Activated CD4-positive, alpha-beta T cell treated with anti-CD3 and anti-CD28 coated beads, Interleukin-2, amount 10 ng/mL, durations not matched to agents 7 days and 5 days (primary cell): ENCODE measurements around the gene BACE1. TPM values are rescaled to one million over a fixed set of nuclear protein-coding genes. Genes with fewer than 3 reads are reported as not detected.

Source experiments
- CTCF ChIA-PET: fragments of 350-600 bp; sonication (Branson Sonifier 250); formaldehyde crosslinking; loops from one replicate; lab custom pipeline; 2021; ENCODE audit warnings: antibody characterized with exemption; lab: Charles Lee
- POLR2A ChIA-PET: fragments of 350-600 bp; sonication (Branson Sonifier 250); formaldehyde crosslinking; loops from one replicate; lab custom pipeline; 2021; ENCODE audit warnings: antibody characterized with exemption; lab: Charles Lee
- DNase-seq: peaks from one replicate; pipeline ENCODE4 v3.0.0-alpha.2; 2020
- H3K27ac Mint-ChIP-seq: one replicate; pipeline ENCODE4 v1.8.0; 2021; ENCODE audit warnings: mild to moderate bottlenecking, moderate library complexity, mixed read lengths
- H3K27me3 Mint-ChIP-seq: one replicate; pipeline ENCODE4 v1.8.0; 2021; ENCODE audit warnings: mixed read lengths
- H3K36me3 Mint-ChIP-seq: one replicate; pipeline ENCODE4 v1.8.0; 2021; ENCODE audit warnings: low read depth, mixed read lengths
- H3K4me1 Mint-ChIP-seq: one replicate; pipeline ENCODE4 v1.8.0; 2021; ENCODE audit warnings: mixed read lengths
- H3K4me3 Mint-ChIP-seq: one replicate; pipeline ENCODE4 v1.8.0; 2021; ENCODE audit warnings: mild to moderate bottlenecking, moderate library complexity, mixed read lengths
- H3K9me3 Mint-ChIP-seq: one replicate; pipeline ENCODE4 v1.8.0; 2021; ENCODE audit warnings: mixed read lengths
- total RNA-seq, 2 experiments: library from RNA; stranded (reverse); gene quantifications; one replicate each; pipeline ENCODE4 v1.2.3, GENCODE V29; 2021

BACE1 gene
- total RNA-seq, 2 experiments from 2014 or later = 0.25 to 0.48 TPM

- no peak overlapping the region for H3K27ac Mint-ChIP-seq
- H3K27me3 Mint-ChIP-seq = peaks cover 1% of the 10 kb centered on the region
- no peak for DNase-seq
- H3K4me3 Mint-ChIP-seq = no peak overlapping the region
- no peaks in the 10 kb centered on the region for H3K4me1 Mint-ChIP-seq
- ChIA-PET POLR2A (no interaction called here), CTCF (interaction anchor here (0.6 to 0.7 kb wide), 3 partner anchors 9 to 232 kb away, joined by 3 to 4 read pairs (median 3); no protein-coding TSS in a partner anchor)
- no peaks in the 10 kb centered on the region for H3K36me3 Mint-ChIP-seq
- no peaks in the 10 kb centered on the region for H3K9me3 Mint-ChIP-seq
These were observed 13.0 kb downstream of the BACE1 start for GRCh38 chr11:117303101-117303500.

GRCh38 chr11:117302228-117302627 lies 13.8 kb downstream of the BACE1 start:
- Mint-ChIP-seq H3K27ac (no peak overlapping the region), H3K4me1 (no peaks in the 10 kb centered on the region), H3K4me3 (no peak overlapping the region), H3K9me3 (no peaks in the 10 kb centered on the region), H3K36me3 (no peaks in the 10 kb centered on the region), H3K27me3 (peaks cover 1% of the 10 kb centered on the region)
- DNase-seq = no peak
- CTCF ChIA-PET = no interaction called here
- POLR2A ChIA-PET = no interaction called here

- CTCF ChIA-PET = interaction anchor here (1.2 kb wide), 1 partner anchor 27 kb away, joined by 3 read pairs; the partner anchor contains the start of gene CEP164
- POLR2A ChIA-PET = no interaction called here
- Mint-ChIP-seq H3K27me3 (peaks cover 1% of the 10 kb centered on the region), H3K4me1 (no peaks in the 10 kb centered on the region), H3K9me3 (no peaks in the 10 kb centered on the region), H3K4me3 (no peak overlapping the region), H3K27ac (no peak overlapping the region), H3K36me3 (no peaks in the 10 kb centered on the region)
- no peak for DNase-seq
These were observed 15.3 kb downstream of the BACE1 start for GRCh38 chr11:117300773-117301172.

- no peaks in the 10 kb centered on the region for H3K9me3 Mint-ChIP-seq
- POLR2A ChIA-PET = no interaction called here
- peaks cover 1% of the 10 kb centered on the region for H3K27me3 Mint-ChIP-seq
- H3K27ac Mint-ChIP-seq = no peak overlapping the region
- no peaks in the 10 kb centered on the region for H3K36me3 Mint-ChIP-seq
- no peaks in the 10 kb centered on the region for H3K4me1 Mint-ChIP-seq
- DNase-seq = no peak
- H3K4me3 Mint-ChIP-seq = no peak overlapping the region
- CTCF ChIA-PET = interaction anchor here (1.2 kb wide), 1 partner anchor 28 kb away, joined by 3 read pairs; the partner anchor contains the start of gene CEP164
These were observed 15.8 kb downstream of the BACE1 start for GRCh38 chr11:117300283-117300663.

- ChIA-PET POLR2A (no interaction called here), CTCF (interaction anchor here (1.2 kb wide), 1 partner anchor 28 kb away, joined by 3 read pairs; the partner anchor contains the start of gene CEP164)
- Mint-ChIP-seq H3K9me3 (no peaks in the 10 kb centered on the region), H3K27ac (no peak overlapping the region), H3K27me3 (peaks cover 1% of the 10 kb centered on the region), H3K4me1 (no peaks in the 10 kb centered on the region), H3K36me3 (no peaks in the 10 kb centered on the region), H3K4me3 (no peak overlapping the region)
- DNase-seq = no peak
These were observed 16.4 kb downstream of the BACE1 start for GRCh38 chr11:117299351-117300282.

GRCh38 chr11:117298195-117298594 lies 17.9 kb downstream of the BACE1 start:
- Mint-ChIP-seq H3K9me3 (no peaks in the 10 kb centered on the region), H3K4me3 (no peak overlapping the region), H3K27me3 (no peaks in the 10 kb centered on the region), H3K36me3 (no peaks in the 10 kb centered on the region), H3K4me1 (no peaks in the 10 kb centered on the region), H3K27ac (no peak overlapping the region)
- CTCF ChIA-PET = no interaction called here
- POLR2A ChIA-PET = no interaction called here
- no peak for DNase-seq

- ChIA-PET POLR2A (no interaction called here), CTCF (no interaction called here)
- Mint-ChIP-seq H3K27ac (no peak overlapping the region), H3K27me3 (no peaks in the 10 kb centered on the region), H3K9me3 (no peaks in the 10 kb centered on the region), H3K4me3 (no peak overlapping the region), H3K36me3 (no peaks in the 10 kb centered on the region), H3K4me1 (no peaks in the 10 kb centered on the region)
- no peak for DNase-seq
These were observed 19.2 kb downstream of the BACE1 start for GRCh38 chr11:117296881-117297280.

GRCh38 chr11:117295438-117296137 lies 20.5 kb downstream of the BACE1 start:
- DNase-seq = no peak
- Mint-ChIP-seq H3K27ac (no peak overlapping the region), H3K4me1 (no peaks in the 10 kb centered on the region), H3K9me3 (no peaks in the 10 kb centered on the region), H3K4me3 (no peak overlapping the region), H3K36me3 (no peaks in the 10 kb centered on the region), H3K27me3 (no peaks in the 10 kb centered on the region)
- ChIA-PET CTCF (interaction anchor here (0.5 kb wide), 1 partner anchor 471 kb away, joined by 3 read pairs; no protein-coding TSS in a partner anchor), POLR2A (no interaction called here)

- CTCF ChIA-PET = interaction anchor here (0.7 kb wide), 1 partner anchor 18 kb away, joined by 3 read pairs; no protein-coding TSS in a partner anchor
- DNase-seq = no peak
- H3K36me3 Mint-ChIP-seq = peaks cover 7% of the 10 kb centered on the region
- POLR2A ChIA-PET = no interaction called here
- H3K27me3 Mint-ChIP-seq = no peaks in the 10 kb centered on the region
- no peak overlapping the region for H3K27ac Mint-ChIP-seq
- H3K4me1 Mint-ChIP-seq = no peaks in the 10 kb centered on the region
- H3K4me3 Mint-ChIP-seq = no peak overlapping the region
- no peaks in the 10 kb centered on the region for H3K9me3 Mint-ChIP-seq
These were observed 23.4 kb downstream of the BACE1 start for GRCh38 chr11:117292616-117293015.

GRCh38 chr11:117290809-117291396 lies 25.2 kb downstream of the BACE1 start, which contains the start of gene BACE1-AS:
Gene BACE1-AS, plus strand, starts transcription at chr11:117291346.
- no peaks in the 10 kb centered on the region for H3K27me3 Mint-ChIP-seq
- CTCF ChIA-PET = no interaction called here
- POLR2A ChIA-PET = no interaction called here

GRCh38 chr11:117289795-117290194 lies 26.3 kb downstream of the BACE1 start:
- H3K27me3 Mint-ChIP-seq = no peaks in the 10 kb centered on the region
- H3K9me3 Mint-ChIP-seq = no peaks in the 10 kb centered on the region
- H3K4me3 Mint-ChIP-seq = no peak overlapping the region
- peaks cover 21% of the 10 kb centered on the region for H3K36me3 Mint-ChIP-seq
- POLR2A ChIA-PET = no interaction called here
- H3K4me1 Mint-ChIP-seq = no peaks in the 10 kb centered on the region
- CTCF ChIA-PET = no interaction called here
- no peak for DNase-seq
- no peak overlapping the region for H3K27ac Mint-ChIP-seq

More at GRCh38 chr11:117290809-117291396, 25.2 kb downstream of the BACE1 start, which contains the start of gene BACE1-AS:
- no peak for DNase-seq
- H3K27ac Mint-ChIP-seq = no peak within 1 kb of the TSS
- H3K9me3 Mint-ChIP-seq = no peaks in the 10 kb centered on the region
- peaks cover 12% of the 10 kb centered on the region for H3K36me3 Mint-ChIP-seq
- H3K4me3 Mint-ChIP-seq = no peak within 1 kb of the TSS
- H3K4me1 Mint-ChIP-seq = no peaks in the 10 kb centered on the region

- Mint-ChIP-seq H3K36me3 (peaks cover 23% of the 10 kb centered on the region), H3K4me3 (no peak overlapping the region), H3K27me3 (no peaks in the 10 kb centered on the region), H3K4me1 (no peaks in the 10 kb centered on the region), H3K9me3 (no peaks in the 10 kb centered on the region), H3K27ac (no peak overlapping the region)
- ChIA-PET CTCF (interaction anchor here (0.6 kb wide), 1 partner anchor 1325 kb away, joined by 3 read pairs; no protein-coding TSS in a partner anchor), POLR2A (no interaction called here)
- no peak for DNase-seq
These were observed 28.4 kb downstream of the BACE1 start for GRCh38 chr11:117287668-117288067.
